Measurements from ENCODE around the gene RBM39. TPM values are rescaled to one million over a fixed set of nuclear protein-coding genes. Genes with fewer than 3 reads are reported as not detected.
"Not testable (repeated sequence)": the region's sequence is repeated elsewhere in the genome, so short reads cannot be mapped to it uniquely, and the experiment has no call there.

The RBM39 gene
- total RNA-seq = 352 and 354 TPM in 2 replicates

- H3K4me1 Mint-ChIP-seq = peaks cover 43% of the 10 kb centered on the region
- intact Hi-C loops (cut with micrococcal nuclease) = loop anchor here (1.0 kb wide), 3 partner anchors 30 to 126 kb away; partner anchors contain the start of genes CPNE1, PHF20 and RBM12
- DNase-seq = peak; percentile 100
- H3K4me3 Mint-ChIP-seq = peak within 1 kb of the TSS; percentile 91
- H3K27ac Mint-ChIP-seq = peak within 1 kb of the TSS; percentile 100
- H3K27me3 Mint-ChIP-seq = peaks cover 4% of the 10 kb centered on the region
- H3K9me3 Mint-ChIP-seq = no peaks in the 10 kb centered on the region
- H3K36me3 Mint-ChIP-seq (ENCODE audit: low read depth) = peaks cover 44% of the 10 kb centered on the region
Observed at GRCh38 chr20:35741892-35742740, at the start of gene RBM39. Gene RBM39 (minus strand): TSS chr20:35742260. CDS start chr20:35740874, 1,386 bp downstream.

GRCh38 chr20:35791821-35792220 lies 49.8 kb upstream of the RBM39 start:
- no peak overlapping the region for H3K4me3 Mint-ChIP-seq
- H3K4me1 Mint-ChIP-seq = peaks cover 12% of the 10 kb centered on the region
- no peaks in the 10 kb centered on the region for H3K9me3 Mint-ChIP-seq
- no peak for DNase-seq
- peak overlapping the region; percentile 63 for H3K27ac Mint-ChIP-seq
- H3K27me3 Mint-ChIP-seq = no peaks in the 10 kb centered on the region
- intact Hi-C loops (cut with micrococcal nuclease) = no loop called here
- H3K36me3 Mint-ChIP-seq (ENCODE audit: low read depth) = peaks cover 19% of the 10 kb centered on the region

GRCh38 chr20:35791097-35791496 lies 49.0 kb upstream of the RBM39 start:
- Mint-ChIP-seq H3K9me3 (no peaks in the 10 kb centered on the region), H3K36me3 (ENCODE audit: low read depth) (peaks cover 16% of the 10 kb centered on the region), H3K4me3 (no peak overlapping the region), H3K4me1 (peaks cover 8% of the 10 kb centered on the region), H3K27me3 (no peaks in the 10 kb centered on the region), H3K27ac (no peak overlapping the region)
- no peak for DNase-seq
- intact Hi-C loops (cut with micrococcal nuclease) = no loop called here

- H3K36me3 Mint-ChIP-seq (ENCODE audit: low read depth) = peaks cover 6% of the 10 kb centered on the region
- intact Hi-C loops (cut with micrococcal nuclease) = no loop called here
- H3K4me3 Mint-ChIP-seq = no peak overlapping the region
- H3K27ac Mint-ChIP-seq = no peak overlapping the region
- no peaks in the 10 kb centered on the region for H3K9me3 Mint-ChIP-seq
- no peaks in the 10 kb centered on the region for H3K27me3 Mint-ChIP-seq
- no peak for DNase-seq
- peaks cover 8% of the 10 kb centered on the region for H3K4me1 Mint-ChIP-seq
Observed at GRCh38 chr20:35788796-35789195, 46.7 kb upstream of the RBM39 start.

DNA sequence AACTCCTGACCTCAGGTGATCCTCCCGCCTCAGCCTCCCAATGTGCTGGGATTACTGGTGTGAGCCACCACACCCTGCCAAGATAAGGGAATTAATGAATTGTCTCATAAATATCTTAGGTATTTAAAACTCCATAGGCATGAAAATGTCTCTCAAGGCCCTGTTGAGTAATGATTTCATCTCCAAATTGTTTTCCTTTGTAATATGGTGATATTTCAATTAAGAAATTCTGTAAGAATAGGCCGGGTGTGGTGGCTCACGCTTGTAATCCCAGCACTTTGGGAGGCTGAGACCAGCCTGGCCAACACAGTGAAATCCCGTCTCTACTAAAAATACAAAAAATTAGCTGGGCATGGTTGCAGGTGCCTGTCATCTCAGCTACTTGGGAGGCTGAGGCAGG lies 43.5 kb upstream of the RBM39 start:
- DNase-seq; intact Hi-C loops (cut with micrococcal nuclease); H3K36me3 Mint-ChIP-seq (ENCODE audit: low read depth); H3K27ac Mint-ChIP-seq; H3K4me1 Mint-ChIP-seq; H3K4me3 Mint-ChIP-seq; H3K9me3 Mint-ChIP-seq; H3K27me3 Mint-ChIP-seq: not testable (repeated sequence)

DNA sequence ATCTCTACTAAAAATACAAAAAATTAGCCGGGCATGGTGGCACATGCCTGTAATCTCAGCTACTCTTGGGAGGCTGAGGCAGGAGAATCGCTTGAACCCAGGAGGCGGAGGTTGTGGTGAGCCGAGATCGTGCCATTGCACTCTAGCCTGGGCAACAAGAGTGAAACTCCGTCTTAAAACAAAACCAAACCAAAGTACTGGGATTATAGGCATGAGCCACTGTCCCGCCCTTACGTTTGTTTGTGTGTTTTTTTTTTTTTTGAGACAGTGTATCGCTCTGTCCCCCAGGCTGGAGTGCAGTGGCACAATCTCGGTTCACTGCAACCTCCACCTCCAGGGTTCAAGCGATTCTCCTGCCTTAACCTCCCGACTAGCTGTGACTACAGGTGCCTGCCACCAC lies 41.8 kb upstream of the RBM39 start:
- intact Hi-C loops (cut with micrococcal nuclease); H3K4me3 Mint-ChIP-seq; DNase-seq; H3K27ac Mint-ChIP-seq; H3K9me3 Mint-ChIP-seq; H3K27me3 Mint-ChIP-seq; H3K4me1 Mint-ChIP-seq: not testable (repeated sequence)
- H3K36me3 Mint-ChIP-seq (ENCODE audit: low read depth) = peaks cover 14% of the 10 kb centered on the region

DNA sequence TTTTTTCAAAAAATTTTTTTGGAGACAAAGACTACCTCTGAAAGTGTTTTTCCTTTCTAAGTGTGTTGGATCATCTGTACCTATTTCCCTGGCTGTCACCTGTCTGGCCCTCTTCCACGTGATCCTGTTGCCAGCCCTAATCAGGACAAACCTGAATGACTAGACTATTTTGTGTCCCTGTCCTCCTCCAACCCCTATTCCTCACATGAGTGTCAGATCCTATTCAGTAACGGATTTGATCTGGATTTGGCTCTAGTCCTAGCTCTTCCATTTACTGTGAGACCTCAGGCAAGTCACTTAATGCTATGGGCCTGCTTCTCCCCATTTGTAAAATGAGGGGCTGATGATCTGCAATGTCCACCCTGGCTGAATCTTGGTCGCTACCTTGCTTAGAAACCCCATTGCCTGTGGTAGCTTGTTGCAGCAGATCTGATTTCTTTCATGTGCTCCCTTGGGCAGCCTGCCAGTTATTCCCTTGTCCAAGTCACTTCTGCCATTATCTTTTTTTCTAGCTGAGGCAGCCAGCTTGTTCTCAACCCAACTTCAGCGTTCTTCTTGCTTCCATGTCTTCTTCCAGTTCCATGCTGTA lies 34.5 kb upstream of the RBM39 start:
- peaks cover 27% of the 10 kb centered on the region for H3K36me3 Mint-ChIP-seq (ENCODE audit: low read depth)
- peaks cover 1% of the 10 kb centered on the region for H3K9me3 Mint-ChIP-seq
- no peak overlapping the region for H3K4me3 Mint-ChIP-seq
- no peaks in the 10 kb centered on the region for H3K27me3 Mint-ChIP-seq
- H3K27ac Mint-ChIP-seq = peak overlapping the region; percentile 6
- DNase-seq = no peak
- intact Hi-C loops (cut with micrococcal nuclease) = loop anchor here (10.0 kb wide), 2 partner anchors 278 to 688 kb away; no protein-coding TSS in a partner anchor
- peaks cover 30% of the 10 kb centered on the region for H3K4me1 Mint-ChIP-seq

DNA sequence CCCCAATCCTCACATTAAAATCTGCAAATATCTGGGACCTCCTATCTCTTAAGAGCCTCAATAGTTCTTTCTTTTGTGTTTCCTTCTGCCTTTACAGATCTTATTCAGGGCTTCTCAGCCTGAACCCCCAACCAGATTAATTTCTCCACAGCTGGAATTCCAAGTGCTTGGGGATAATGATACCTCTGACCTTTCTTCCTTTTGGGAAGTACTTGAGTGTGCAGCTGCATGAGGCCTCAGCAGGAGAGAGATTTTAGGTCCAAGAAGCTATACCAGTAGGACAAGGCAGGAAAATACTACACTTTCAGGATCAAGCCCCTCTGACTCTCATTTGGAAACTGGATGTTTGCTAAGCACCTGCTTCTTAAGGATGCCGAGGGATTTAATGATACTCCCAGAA lies 32.3 kb upstream of the RBM39 start:
- no peaks in the 10 kb centered on the region for H3K27me3 Mint-ChIP-seq
- intact Hi-C loops (cut with micrococcal nuclease) = loop anchor here (5.0 to 10.0 kb wide), 3 partner anchors 157 to 690 kb away; partner anchors contain the start of gene SPAG4

DNA sequence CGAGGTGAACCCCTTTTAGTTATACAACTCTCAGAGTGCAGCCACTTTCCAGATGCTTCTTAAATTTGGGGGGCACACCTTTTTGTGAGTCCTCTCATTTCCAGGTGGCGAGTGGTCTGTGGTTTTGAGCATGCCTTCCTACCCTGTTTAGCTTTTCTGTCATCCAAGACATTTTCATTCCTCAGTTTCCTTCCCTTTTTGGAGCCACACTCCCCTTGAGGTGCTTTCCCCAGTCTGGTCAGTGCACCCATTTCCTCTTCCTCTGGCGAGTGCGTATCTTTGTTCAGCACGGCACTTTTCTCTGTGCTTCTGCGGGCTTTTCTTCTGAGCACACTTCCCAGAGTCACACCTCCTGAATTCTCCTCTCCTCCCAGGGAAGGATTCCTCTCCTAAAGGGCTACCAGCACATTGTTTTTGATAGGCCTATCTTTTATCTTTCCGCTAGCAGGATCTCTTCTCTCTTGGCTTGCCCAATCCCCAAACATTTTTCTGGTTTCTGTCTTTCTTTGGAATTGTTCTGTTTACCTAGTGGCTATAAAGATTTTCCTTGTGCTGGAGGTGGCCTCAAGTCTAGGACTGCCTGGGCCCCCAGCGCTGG lies 31.2 kb upstream of the RBM39 start:
- peak; percentile 85 for DNase-seq
- H3K9me3 Mint-ChIP-seq = peaks cover 6% of the 10 kb centered on the region
- H3K27me3 Mint-ChIP-seq = no peaks in the 10 kb centered on the region
- H3K27ac Mint-ChIP-seq = peak overlapping the region; percentile 88
- H3K36me3 Mint-ChIP-seq (ENCODE audit: low read depth) = peaks cover 21% of the 10 kb centered on the region
- H3K4me3 Mint-ChIP-seq = peak overlapping the region; percentile 81
- H3K4me1 Mint-ChIP-seq = peaks cover 46% of the 10 kb centered on the region
- intact Hi-C loops (cut with micrococcal nuclease) = loop anchor here (2.0 to 10.0 kb wide), 5 partner anchors 74 to 692 kb away; partner anchors contain the start of genes NFS1, ROMO1, SCAND1 and SPAG4

More for the DNA sequence above, 32.3 kb upstream of the RBM39 start:
- peaks cover 6% of the 10 kb centered on the region for H3K9me3 Mint-ChIP-seq
- no peak for DNase-seq
- peaks cover 35% of the 10 kb centered on the region for H3K4me1 Mint-ChIP-seq
- H3K36me3 Mint-ChIP-seq (ENCODE audit: low read depth) = peaks cover 25% of the 10 kb centered on the region
- H3K27ac Mint-ChIP-seq = peak overlapping the region; percentile 88
- H3K4me3 Mint-ChIP-seq = peak overlapping the region; percentile 81

DNA sequence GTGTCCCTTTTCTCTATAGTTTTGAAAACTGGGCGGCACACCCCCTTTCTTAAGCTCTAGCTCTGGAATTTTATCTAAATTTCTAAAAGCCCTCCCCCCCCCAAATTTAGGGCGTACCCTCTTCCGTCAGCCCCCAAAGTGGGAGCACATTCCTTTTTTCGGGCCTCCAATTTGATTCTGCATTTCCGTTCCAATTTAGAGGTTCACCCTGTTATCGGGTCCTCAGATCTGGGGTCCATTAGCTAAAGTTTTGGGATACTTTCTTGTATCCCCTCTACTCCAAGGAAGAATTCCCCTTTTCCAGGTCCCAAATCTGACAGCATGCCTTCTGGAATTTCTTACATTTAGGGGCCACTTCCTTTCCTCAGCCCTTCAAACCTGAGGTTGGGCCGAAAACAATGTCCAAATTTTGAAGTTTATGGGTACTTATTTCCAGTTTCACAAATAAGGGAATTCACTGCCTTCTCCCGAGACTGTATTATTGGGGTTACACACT lies 30.6 kb upstream of the RBM39 start:
- intact Hi-C loops (cut with micrococcal nuclease) = loop anchor here (1.0 to 10.0 kb wide), 6 partner anchors 30 to 692 kb away; partner anchors contain the start of genes NFS1, RBM39, ROMO1 and SCAND1
- H3K36me3 Mint-ChIP-seq (ENCODE audit: low read depth) = peaks cover 22% of the 10 kb centered on the region
- H3K27me3 Mint-ChIP-seq = no peaks in the 10 kb centered on the region
- DNase-seq = no peak
- H3K9me3 Mint-ChIP-seq = peaks cover 9% of the 10 kb centered on the region
- H3K27ac Mint-ChIP-seq = peak overlapping the region; percentile 88
- peak overlapping the region; percentile 81 for H3K4me3 Mint-ChIP-seq
- peaks cover 52% of the 10 kb centered on the region for H3K4me1 Mint-ChIP-seq

- peaks cover 51% of the 10 kb centered on the region for H3K4me1 Mint-ChIP-seq
Observed at GRCh38 chr20:35771689-35772562, 29.9 kb upstream of the RBM39 start, which contains the start of gene PHF20. Gene PHF20 (plus strand): TSS chr20:35772015. CDS start chr20:35801523, 29,508 bp downstream.

DNA sequence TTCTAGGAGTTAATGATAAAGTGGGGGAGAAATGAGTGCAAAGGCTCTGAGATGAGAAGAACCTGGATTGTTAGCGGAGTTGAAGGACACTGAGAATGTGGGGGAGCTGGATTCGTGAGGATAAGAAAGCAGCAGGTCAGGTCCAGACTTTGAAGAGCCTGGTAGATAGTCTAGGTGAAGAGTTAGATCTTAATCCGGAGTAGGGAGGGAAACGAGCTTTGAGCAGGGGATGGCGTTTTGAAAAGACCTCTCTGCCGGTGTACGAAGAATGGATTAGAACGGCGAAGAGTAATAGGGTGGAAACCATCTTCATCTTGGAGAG lies 29.3 kb upstream of the RBM39 start:
- H3K9me3 Mint-ChIP-seq = peaks cover 9% of the 10 kb centered on the region
- H3K27me3 Mint-ChIP-seq = no peaks in the 10 kb centered on the region
- DNase-seq = no peak
- intact Hi-C loops (cut with micrococcal nuclease) = loop anchor here (5.0 to 10.0 kb wide), 3 partner anchors 154 to 693 kb away; partner anchors contain the start of gene SPAG4
- peaks cover 15% of the 10 kb centered on the region for H3K36me3 Mint-ChIP-seq (ENCODE audit: low read depth)
- peak overlapping the region; percentile 93 for H3K27ac Mint-ChIP-seq
- peaks cover 46% of the 10 kb centered on the region for H3K4me1 Mint-ChIP-seq
- H3K4me3 Mint-ChIP-seq = peak overlapping the region; percentile 76

More at GRCh38 chr20:35771689-35772562, 29.9 kb upstream of the RBM39 start, which contains the start of gene PHF20:
- H3K36me3 Mint-ChIP-seq (ENCODE audit: low read depth) = peaks cover 20% of the 10 kb centered on the region
- H3K27me3 Mint-ChIP-seq = no peaks in the 10 kb centered on the region
- H3K4me3 Mint-ChIP-seq = peak within 1 kb of the TSS; percentile 81
- intact Hi-C loops (cut with micrococcal nuclease) = loop anchor here (1.0 to 10.0 kb wide), 6 partner anchors 30 to 693 kb away; partner anchors contain the start of genes NFS1, RBM39, ROMO1 and SCAND1
- peaks cover 9% of the 10 kb centered on the region for H3K9me3 Mint-ChIP-seq
- peak; percentile 99 for DNase-seq
- H3K27ac Mint-ChIP-seq = peak within 1 kb of the TSS; percentile 93
